Ovary (tissue), 9 donors: ENCODE data around the gene SIMC1. TPM values are rescaled to one million over a fixed set of nuclear protein-coding genes. Genes with fewer than 3 reads are reported as not detected.

ENCODE experiments used
- DNase-seq, 5 donors: peaks; one replicate each; pipeline ENCODE4 v3.0.0-alpha.2; 2019 to 2020
- H3K27ac ChIP-seq, 2 donors: fragments of 200-600 bp; one replicate each; pipeline versions ENCODE4 v1.5.1 to v1.8.0; 2019 to 2022
- H3K27me3 ChIP-seq: fragments of 200-600 bp; one replicate; pipeline ENCODE4 v1.8.0; 2022
- H3K36me3 ChIP-seq: fragments of 200-600 bp; sonication (generic); one replicate; pipeline ENCODE4 v1.5.1; 2019
- H3K4me1 ChIP-seq: one replicate; pipeline ENCODE4 v1.8.1; 2013; ENCODE audit warnings: mild to moderate bottlenecking, moderate library complexity; ENCODE audit not compliant: insufficient read depth
- H3K4me3 ChIP-seq: fragments of 200-600 bp; sonication (generic); one replicate; pipeline ENCODE4 v1.5.1; 2017
- H3K9me3 ChIP-seq, 2 donors: fragments of 200-600 bp in 1 of 2; sonication (generic) in 1 of 2; one replicate each; pipeline versions ENCODE4 v1.5.1 to v1.8.1; 2013 to 2019; ENCODE audit warnings: mild to moderate bottlenecking in 1 of 2, moderate library complexity in 1 of 2
- EP300 ChIP-seq: sonication (generic); formaldehyde crosslinking; IDR thresholded peaks from one replicate; pipeline ENCODE4 v1.6.1; 2017; ENCODE audit warnings: antibody characterized with exemption
- POLR2A ChIP-seq: fragments of 450-650 bp; IDR thresholded peaks from one replicate; pipeline ENCODE4 v1.6.1; 2017; ENCODE audit warnings: antibody characterized with exemption, mild to moderate bottlenecking, moderate library complexity
- WGBS, 3 donors: extraction: QIAGEN DNeasy Blood & Tissue Kit in 1 of 3; methylation state at CpG; one replicate each; pipeline versions ENCODE4 v1.1.5 to v1.1.7; 2013 to 2017; 5-methylcytosine and 5-hydroxymethylcytosine counted together
- intact Hi-C, 4 donors: fragments of 100-400 bp; cut with DNase I; formaldehyde crosslinking; loops; one replicate each; pipeline versions ENCODE4 v1.11.0 to v1.15.1; 2022 to 2023
- microRNA counts: library from miRNA; unstranded; fragments of <30 nt; microRNA quantifications from one replicate; lab custom pipeline; 2016
- microRNA-seq, 3 donors: library from miRNA; unstranded; fragments of <30 nt; microRNA quantifications; one replicate each; pipeline versions ENCODE4 to v1.2.0, GENCODE V29; 2019 to 2020
- polyA plus RNA-seq, 2 donors: library from polyadenylated mRNA; stranded (reverse); fragments of 200-250 nt in 1 of 2; fragments of 350-450 nt in 1 of 2; fragmentation: Illumina TruSeq in 1 of 2; extraction: RNeasy Lipid Tissue Mini Kit (QIAGEN cat#74804) in 1 of 2; gene quantifications; one replicate each; pipeline ENCODE4 v1.2.3, GENCODE V29; 2013 to 2014
- small RNA-seq: library from RNA; depleted of rRNA; stranded (forward); fragments of <200 nt; gene quantifications from one replicate; pipeline ENCODE3, GENCODE V24; 2016
- total RNA-seq, 7 donors: library from RNA; depleted of rRNA in 2 of 7; stranded (reverse); fragments of >200 nt in 2 of 7; fragmentation: NEBNext Ultra II Directional in 3 of 7; extraction: Animal tissue kit (Norgen Biotek cat#: 25700) in 3 of 7; gene quantifications; one replicate each; pipeline versions ENCODE4 v1.1.0 to v1.2.4, GENCODE V29; 2016 to 2023
- TF ChIP-seq, protein P1 (sequence below), 3 donors: fragments of 450-650 bp in 2 of 3; fragments of 200-600 bp in 1 of 3; IDR thresholded peaks; one replicate each; pipeline versions ENCODE4 v1.5.1 to v1.8.0; 2016 to 2022; ENCODE audit warnings: antibody characterized with exemption in 3 of 3, mild to moderate bottlenecking in 1 of 3
- donor health status: DM: no; HTN: no; CAD: no; lungs with moderate emphysema.
- donor health status: DM: no; HTN: no; CAD: no.
- donor health status: Bipolar disorder and iron deficiency.
- donor health status: DM: yes; HTN: yes; CAD: no.
- donor health status: DM: no; HTN: no; CAD: no.
- donor health status: DM: yes; HTN: yes; CAD: no.

SIMC1 gene
- total and polyA plus RNA-seq, 9 donors = 39.0 to 114 (median 76.3) TPM

DNA sequence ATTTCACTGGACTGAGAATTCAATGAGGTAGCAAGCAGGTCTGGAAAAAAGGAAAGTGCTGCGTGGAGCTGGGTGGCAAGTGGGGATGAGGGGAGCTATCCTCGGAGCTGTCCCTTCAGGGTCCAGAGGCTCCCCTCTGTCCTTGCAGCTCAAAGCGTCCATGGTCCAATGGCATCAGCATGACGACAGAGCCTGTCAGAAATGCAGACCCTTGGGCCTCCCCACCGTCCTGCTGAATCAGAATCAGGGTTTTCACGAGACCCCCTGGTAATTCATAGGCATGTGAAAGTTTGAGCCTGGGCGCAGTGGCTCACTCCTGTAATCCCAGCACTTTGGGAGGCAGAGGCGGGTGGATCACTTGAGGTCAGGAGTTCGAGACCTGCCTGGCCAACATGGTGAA lies 155.9 kb downstream of the SIMC1 start:
- H3K36me3 ChIP-seq = no peaks in the 10 kb centered on the region
- WGBS, 3 donors = 92 to 96% (median 93%) methylated on average over 9 of the region's 9 CpGs
- no peak overlapping the region for H3K27ac ChIP-seq
- no peak for DNase-seq
- H3K4me1 ChIP-seq = peaks cover 16% of the 10 kb centered on the region
- intact Hi-C loops = no loop called here
- H3K27me3 ChIP-seq = no peaks in the 10 kb centered on the region
- no peak for TF ChIP-seq EP300
- TF ChIP-seq, protein P1, sequence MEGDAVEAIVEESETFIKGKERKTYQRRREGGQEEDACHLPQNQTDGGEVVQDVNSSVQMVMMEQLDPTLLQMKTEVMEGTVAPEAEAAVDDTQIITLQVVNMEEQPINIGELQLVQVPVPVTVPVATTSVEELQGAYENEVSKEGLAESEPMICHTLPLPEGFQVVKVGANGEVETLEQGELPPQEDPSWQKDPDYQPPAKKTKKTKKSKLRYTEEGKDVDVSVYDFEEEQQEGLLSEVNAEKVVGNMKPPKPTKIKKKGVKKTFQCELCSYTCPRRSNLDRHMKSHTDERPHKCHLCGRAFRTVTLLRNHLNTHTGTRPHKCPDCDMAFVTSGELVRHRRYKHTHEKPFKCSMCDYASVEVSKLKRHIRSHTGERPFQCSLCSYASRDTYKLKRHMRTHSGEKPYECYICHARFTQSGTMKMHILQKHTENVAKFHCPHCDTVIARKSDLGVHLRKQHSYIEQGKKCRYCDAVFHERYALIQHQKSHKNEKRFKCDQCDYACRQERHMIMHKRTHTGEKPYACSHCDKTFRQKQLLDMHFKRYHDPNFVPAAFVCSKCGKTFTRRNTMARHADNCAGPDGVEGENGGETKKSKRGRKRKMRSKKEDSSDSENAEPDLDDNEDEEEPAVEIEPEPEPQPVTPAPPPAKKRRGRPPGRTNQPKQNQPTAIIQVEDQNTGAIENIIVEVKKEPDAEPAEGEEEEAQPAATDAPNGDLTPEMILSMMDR (IDR thresholded peaks at IDR 0.05) = no peak
- no peak for TF ChIP-seq POLR2A
- no peak overlapping the region for H3K4me3 ChIP-seq
- no peaks in the 10 kb centered on the region for H3K9me3 ChIP-seq

DNA sequence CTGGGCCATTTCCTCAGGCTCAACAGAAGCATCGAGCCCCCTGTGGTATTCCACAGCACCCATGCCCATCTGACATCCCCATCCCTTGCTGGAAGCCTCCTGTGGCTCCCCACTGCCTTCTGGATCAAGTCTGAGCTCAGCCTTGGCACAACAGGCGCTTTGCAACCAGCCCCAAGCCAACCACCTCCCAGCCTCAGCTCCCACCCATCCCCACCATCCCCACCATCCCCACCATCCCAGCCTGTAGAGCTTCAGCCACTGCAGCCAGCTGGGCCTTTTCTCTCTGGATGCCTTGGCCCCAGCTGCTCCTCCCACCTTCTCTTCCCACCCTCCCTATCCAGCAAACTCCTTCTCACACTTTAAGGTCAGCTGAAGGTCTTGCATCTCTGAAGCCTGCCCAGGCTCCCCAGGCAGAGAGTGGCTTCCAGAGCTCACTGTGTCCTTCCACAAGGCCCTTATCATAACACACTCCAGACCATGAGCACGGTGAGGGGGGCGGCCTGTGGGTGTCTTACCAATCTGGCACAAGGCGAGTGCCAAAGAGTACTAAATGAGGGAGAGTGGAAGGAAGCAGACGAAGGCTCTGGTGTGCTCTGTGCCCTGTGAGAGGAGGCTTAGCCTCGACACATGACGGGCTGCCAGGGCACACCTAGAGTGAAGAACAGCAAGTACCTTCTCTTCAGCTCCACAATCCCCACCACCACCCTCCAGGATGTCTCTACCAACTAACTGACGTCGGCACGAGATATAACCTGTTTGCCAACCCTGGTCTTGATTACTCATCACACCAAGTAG lies 156.9 kb downstream of the SIMC1 start:
- peak overlapping the region in 1 of 2 donors; percentile 65 for H3K27ac ChIP-seq
- 36 to 46% (median 44%) methylated on average over 11 of the region's 11 CpGs for WGBS, 3 donors
- peak; percentile 44 to 88 (median 67) for DNase-seq
- peaks cover 14% of the 10 kb centered on the region for H3K4me1 ChIP-seq
- H3K4me3 ChIP-seq = no peak overlapping the region
- TF ChIP-seq POLR2A = no peak
- TF ChIP-seq, protein P1 (IDR thresholded peaks at IDR 0.05) = no peak
- TF ChIP-seq EP300 = no peak
- no peaks in the 10 kb centered on the region for H3K9me3 ChIP-seq
- H3K27me3 ChIP-seq = no peaks in the 10 kb centered on the region
- no peaks in the 10 kb centered on the region for H3K36me3 ChIP-seq
- intact Hi-C loops = no loop called here

MicroRNAs encoded within 50 kb of the gene (microRNA counts, 767-probe panel; counts per million panel counts)
- microRNA hsa-miR-1271-5p (lab: Ali Mortazavi, UCI) = 530 counts per million, percentile 78 among the panel's probes with 10 or more counts

Small RNA genes within 50 kb of the gene (microRNA-seq; reads per million reads assigned to microRNA genes)
- 8.4 to 33.2 (median 20.5) reads per million in 3 donors for gene MIR1271

Small RNA genes within 50 kb of the gene (small RNA-seq; reads per million reads assigned to genes)
- gene MIR1271 = 6.5 reads per million, percentile 81 among the genes with 10 or more reads in this experiment

Other genes with a start within 250 kb of the SIMC1 start
- gene KIAA1191, start 123.3 kb downstream of the SIMC1 start, total RNA-seq = 100 to 1,000 TPM in 6 of 7 donors, 10 to 100 TPM in 1; 95.3 to 149 (median 116) TPM
- gene KIAA1191, start 123.3 kb downstream of the SIMC1 start, polyA plus RNA-seq = 100 to 1,000 TPM in 1 of 2 donors, 10 to 100 TPM in 1; 87.5 to 166 TPM
- gene ARL10, start 127.1 kb downstream of the SIMC1 start, total RNA-seq = 10 to 100 TPM in 5 of 7 donors, 1 to 10 TPM in 2; 4.0 to 26.7 (median 19.1) TPM
- gene ARL10, start 127.1 kb downstream of the SIMC1 start, polyA plus RNA-seq = 1 to 10 TPM; 8.4 TPM
- gene NOP16, start 150.2 kb downstream of the SIMC1 start, total RNA-seq = 10 to 100 TPM in 6 of 7 donors, 1 to 10 TPM in 1; 8.9 to 27.0 (median 17.9) TPM
- 10 to 100 TPM; 11.1 to 12.1 TPM for gene NOP16, start 150.2 kb downstream of the SIMC1 start, polyA plus RNA-seq
- 100 to 1,000 TPM in 4 of 7 donors, 10 to 100 TPM in 3; 64.3 to 131 (median 100) TPM for gene HIGD2A, start 150.3 kb downstream of the SIMC1 start, total RNA-seq
- 100 to 1,000 TPM in 1 of 2 donors, 10 to 100 TPM in 1; 76.6 to 117 TPM for gene HIGD2A, start 150.3 kb downstream of the SIMC1 start, polyA plus RNA-seq
- gene CLTB, start 178.1 kb downstream of the SIMC1 start, total RNA-seq = 100 to 1,000 TPM in 5 of 7 donors, 10 to 100 TPM in 2; 79.7 to 138 (median 115) TPM
- 100 to 1,000 TPM in 1 of 2 donors, 10 to 100 TPM in 1; 35.9 to 104 TPM for gene CLTB, start 178.1 kb downstream of the SIMC1 start, polyA plus RNA-seq
- 10 to 100 TPM; 17.2 to 46.7 (median 34.4) TPM for gene FAF2, start 210.0 kb downstream of the SIMC1 start, total RNA-seq
- 10 to 100 TPM; 18.0 to 41.2 TPM for gene FAF2, start 210.0 kb downstream of the SIMC1 start, polyA plus RNA-seq